ENCODE measurements around the gene ATOH1.

ATOH1 gene, protein sequence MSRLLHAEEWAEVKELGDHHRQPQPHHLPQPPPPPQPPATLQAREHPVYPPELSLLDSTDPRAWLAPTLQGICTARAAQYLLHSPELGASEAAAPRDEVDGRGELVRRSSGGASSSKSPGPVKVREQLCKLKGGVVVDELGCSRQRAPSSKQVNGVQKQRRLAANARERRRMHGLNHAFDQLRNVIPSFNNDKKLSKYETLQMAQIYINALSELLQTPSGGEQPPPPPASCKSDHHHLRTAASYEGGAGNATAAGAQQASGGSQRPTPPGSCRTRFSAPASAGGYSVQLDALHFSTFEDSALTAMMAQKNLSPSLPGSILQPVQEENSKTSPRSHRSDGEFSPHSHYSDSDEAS

DNA sequence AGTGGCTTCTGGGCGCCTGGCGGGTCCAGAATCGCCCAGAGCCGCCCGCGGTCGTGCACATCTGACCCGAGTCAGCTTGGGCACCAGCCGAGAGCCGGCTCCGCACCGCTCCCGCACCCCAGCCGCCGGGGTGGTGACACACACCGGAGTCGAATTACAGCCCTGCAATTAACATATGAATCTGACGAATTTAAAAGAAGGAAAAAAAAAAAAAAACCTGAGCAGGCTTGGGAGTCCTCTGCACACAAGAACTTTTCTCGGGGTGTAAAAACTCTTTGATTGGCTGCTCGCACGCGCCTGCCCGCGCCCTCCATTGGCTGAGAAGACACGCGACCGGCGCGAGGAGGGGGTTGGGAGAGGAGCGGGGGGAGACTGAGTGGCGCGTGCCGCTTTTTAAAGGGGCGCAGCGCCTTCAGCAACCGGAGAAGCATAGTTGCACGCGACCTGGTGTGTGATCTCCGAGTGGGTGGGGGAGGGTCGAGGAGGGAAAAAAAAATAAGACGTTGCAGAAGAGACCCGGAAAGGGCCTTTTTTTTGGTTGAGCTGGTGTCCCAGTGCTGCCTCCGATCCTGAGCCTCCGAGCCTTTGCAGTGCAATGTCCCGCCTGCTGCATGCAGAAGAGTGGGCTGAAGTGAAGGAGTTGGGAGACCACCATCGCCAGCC, at the start of gene ATOH1:
Gene ATOH1 (plus strand): TSS at position 422 of the 663 bp plus-strand sequence. CDS start 174 bp downstream, at position 596.
- DNase-seq (ENCODE audit: low read depth in 2 of 2) = no peak

DNA sequence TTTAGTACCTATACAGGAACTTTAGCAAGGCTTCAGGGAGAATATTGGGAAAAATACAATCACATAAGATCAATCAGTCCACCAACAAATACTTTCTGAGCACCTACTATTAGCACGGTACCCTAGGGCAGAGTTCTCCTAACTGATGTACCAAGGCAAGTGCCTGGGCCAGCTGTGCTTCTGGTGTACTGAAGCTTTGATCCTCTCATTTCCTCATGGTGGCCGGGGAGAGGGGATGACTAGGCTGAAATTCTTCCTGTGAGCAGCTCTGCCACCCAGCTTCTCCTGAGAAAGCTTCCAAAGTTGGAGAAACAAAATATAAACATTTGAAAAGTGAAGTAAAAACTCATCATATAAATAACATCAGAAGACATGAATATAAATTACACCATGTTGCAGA, 49.3 kb upstream of the ATOH1 start:
- DNase-seq (ENCODE audit: low read depth in 2 of 2) = no peak

DNA sequence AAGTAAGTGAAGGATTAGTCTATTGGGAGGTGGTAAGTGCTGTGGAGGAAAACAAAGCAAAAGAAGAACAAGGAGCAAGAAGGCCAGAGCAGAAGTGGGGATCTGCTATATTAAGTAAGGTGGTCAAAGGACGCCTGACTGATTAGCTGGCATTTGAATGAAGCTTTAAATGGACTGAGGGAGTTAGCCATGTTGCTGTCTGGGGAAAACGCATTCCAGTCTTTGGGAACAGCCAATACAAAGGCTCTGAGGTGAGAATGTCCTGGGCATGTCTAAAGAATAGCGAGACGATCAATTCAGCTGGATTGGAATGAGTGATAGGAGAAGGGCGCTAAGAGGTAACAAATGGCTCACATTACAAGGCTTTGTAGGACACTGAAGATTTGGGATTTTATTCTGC, 48.5 kb upstream of the ATOH1 start:
- no peak for DNase-seq (ENCODE audit: low read depth in 2 of 2)

- DNase-seq (ENCODE audit: low read depth in 2 of 2) = no peak
Measured at GRCh38 chr4:93781198-93781597, 47.4 kb upstream of the ATOH1 start.

- no peak for DNase-seq (ENCODE audit: low read depth in 2 of 2)
Measured at GRCh38 chr4:93786149-93786548, 42.4 kb upstream of the ATOH1 start.

- no peak for DNase-seq (ENCODE audit: low read depth in 2 of 2)
Measured at GRCh38 chr4:93788712-93789111, 39.8 kb upstream of the ATOH1 start.

DNA sequence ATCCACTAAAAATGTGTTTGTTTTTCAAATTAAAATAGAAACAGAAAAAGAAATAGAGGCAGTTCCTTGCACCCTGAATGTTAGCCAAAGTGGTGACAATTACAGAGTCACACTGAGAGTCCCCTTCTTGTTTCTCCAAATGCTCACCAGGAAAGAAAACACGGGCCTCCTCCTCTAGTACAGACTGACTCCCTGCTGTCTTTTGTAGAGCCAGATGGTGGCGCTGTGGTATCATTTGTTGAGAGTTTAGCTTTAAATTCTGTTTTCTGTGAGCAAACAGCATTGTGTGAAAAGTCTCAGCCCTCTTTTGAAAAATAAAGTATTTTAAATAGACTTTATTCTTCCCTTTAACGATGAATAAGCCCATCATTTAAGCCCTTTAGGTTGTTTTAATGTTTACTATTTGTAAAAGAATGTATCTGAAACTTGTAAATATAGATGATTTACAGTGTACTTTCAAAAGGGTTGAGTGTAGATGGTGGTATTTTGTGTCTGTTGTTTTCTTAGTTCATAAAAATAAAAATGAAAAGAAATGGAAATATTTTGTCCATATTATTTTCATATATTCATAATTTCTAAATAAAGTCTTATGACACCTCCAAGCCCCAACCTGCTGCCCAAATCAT, 36.9 kb upstream of the ATOH1 start:
- no peak for DNase-seq (ENCODE audit: low read depth in 2 of 2)

GRCh38 chr4:93802045-93802444, 26.5 kb upstream of the ATOH1 start:
- no peak for DNase-seq (ENCODE audit: low read depth in 2 of 2)

GRCh38 chr4:93809773-93810172, 18.8 kb upstream of the ATOH1 start:
- no peak for DNase-seq (ENCODE audit: low read depth in 2 of 2)

GRCh38 chr4:93810340-93810992, 18.1 kb upstream of the ATOH1 start:
- DNase-seq (ENCODE audit: low read depth in 2 of 2) = no peak

- DNase-seq (ENCODE audit: low read depth in 2 of 2) = no peak
Measured at GRCh38 chr4:93813092-93813491, 15.5 kb upstream of the ATOH1 start.

GRCh38 chr4:93814141-93814540, 14.4 kb upstream of the ATOH1 start:
- DNase-seq (ENCODE audit: low read depth in 2 of 2) = no peak

- DNase-seq (ENCODE audit: low read depth in 2 of 2) = no peak
Measured at GRCh38 chr4:93814722-93815121, 13.8 kb upstream of the ATOH1 start.

GRCh38 chr4:93825551-93826216, 2.9 kb upstream of the ATOH1 start:
- DNase-seq (ENCODE audit: low read depth in 2 of 2) = no peak

- DNase-seq (ENCODE audit: low read depth in 2 of 2) = no peak
Measured at GRCh38 chr4:93827272-93827947, 1.1 kb upstream of the ATOH1 start.

- DNase-seq (ENCODE audit: low read depth in 2 of 2) = no peak
Measured at GRCh38 chr4:93828995-93829819, 654 bp downstream of the ATOH1 start.

- DNase-seq (ENCODE audit: low read depth in 2 of 2) = no peak
Measured at GRCh38 chr4:93829820-93830687, 1.5 kb downstream of the ATOH1 start.

DNA sequence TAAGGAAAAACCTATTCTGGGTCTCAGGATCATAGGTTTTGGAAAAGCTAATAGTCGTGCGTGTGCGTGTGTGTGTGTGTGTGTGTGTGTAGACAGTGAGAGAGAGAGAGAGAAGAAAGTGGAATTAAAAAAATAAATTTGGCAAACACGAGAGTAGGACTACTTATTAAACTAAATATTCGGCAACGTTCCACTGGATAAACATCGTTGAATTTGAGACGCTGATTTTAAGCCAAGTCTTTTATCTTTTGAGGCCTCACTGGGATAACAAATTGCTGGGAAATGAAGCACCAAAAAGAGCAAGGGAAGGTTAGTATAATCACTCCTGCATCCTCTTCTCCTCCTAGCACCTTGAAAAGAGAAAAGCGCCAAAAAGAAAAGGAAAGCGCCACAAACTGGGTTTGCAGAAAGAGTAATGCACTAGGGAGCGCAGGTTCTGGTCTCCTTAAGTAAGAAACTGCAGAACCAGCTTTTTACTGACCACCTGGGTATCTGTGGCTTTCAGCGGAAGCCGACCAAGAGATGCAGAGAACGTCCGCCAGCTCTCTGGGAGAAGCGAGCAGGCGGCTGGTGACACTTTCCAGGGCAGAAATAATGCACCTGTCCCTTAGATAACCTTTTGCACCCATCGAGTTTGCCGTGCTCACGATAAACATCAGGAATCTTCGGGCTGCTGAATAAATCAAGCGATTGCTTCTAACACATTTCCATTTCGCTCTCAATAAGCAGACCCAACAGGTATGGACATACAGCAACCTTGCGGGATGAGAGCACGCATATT, 3.4 kb downstream of the ATOH1 start:
- no peak for DNase-seq (ENCODE audit: low read depth in 2 of 2)

All from stimulated activated CD8-positive, alpha-beta memory T cell treated with anti-CD3 and anti-CD28 coated beads, Interleukin-7, amount 100 ng/mL, for 4 hours (primary cell).